Esophagus (tissue), 2 donors: ENCODE results near the gene EIF2S2. TPM values are rescaled to one million over a fixed set of nuclear protein-coding genes. Genes with fewer than 3 reads are reported as not detected.

ENCODE experiments used
- H3K27ac ChIP-seq, 2 donors: one replicate each; pipeline ENCODE4 v1.5.1; 2013; ENCODE audit warnings: low read depth in 2 of 2, mild to moderate bottlenecking in 2 of 2, inconsistent platforms in 1 of 2, low read length in 1 of 2, moderate library complexity in 1 of 2
- H3K27me3 ChIP-seq, 2 donors: one replicate each; pipeline ENCODE4 v1.6.1; 2013; ENCODE audit warnings: low read length in 2 of 2, control low read depth in 1 of 2, mild to moderate bottlenecking in 1 of 2; ENCODE audit not compliant: insufficient read depth in 2 of 2, control insufficient read depth in 1 of 2
- H3K36me3 ChIP-seq, 2 donors: one replicate each; pipeline ENCODE4 v1.6.1; 2013; ENCODE audit warnings: low read length in 1 of 2; ENCODE audit not compliant: control insufficient read depth in 2 of 2, insufficient read depth in 2 of 2
- H3K4me1 ChIP-seq, 2 donors: one replicate each; pipeline ENCODE4 v1.6.1; 2013; ENCODE audit warnings: low read length in 1 of 2; ENCODE audit not compliant: control insufficient read depth in 2 of 2, insufficient read depth in 2 of 2
- H3K4me3 ChIP-seq, 2 donors: one replicate each; pipeline ENCODE4 v1.5.1; 2013; ENCODE audit warnings: low read length in 2 of 2, mild to moderate bottlenecking in 2 of 2, low read depth in 1 of 2, moderate library complexity in 1 of 2
- H3K9me3 ChIP-seq, 2 donors: one replicate each; pipeline ENCODE4 v1.6.1; 2013; ENCODE audit warnings: mild to moderate bottlenecking in 2 of 2, low read depth in 1 of 2, low read length in 1 of 2, moderate library complexity in 1 of 2; ENCODE audit not compliant: control insufficient read depth in 2 of 2, insufficient read depth in 1 of 2
- WGBS, 2 donors: extraction: QIAGEN DNeasy Blood & Tissue Kit; methylation state at CpG; one replicate each; pipeline ENCODE4 v1.1.7; 2013; 5-methylcytosine and 5-hydroxymethylcytosine counted together
- polyA plus RNA-seq, 2 donors: library from polyadenylated mRNA; stranded (reverse); fragments of 200-250 nt; gene quantifications; one replicate each; pipeline ENCODE4 v1.2.3, GENCODE V29; 2013
- donor health status: healthy with polysubstance abuse.
- donor health status: Bipolar disorder and iron deficiency.

The EIF2S2 gene
- polyA plus RNA-seq, 2 donors = 25.7 to 62.3 TPM

DNA sequence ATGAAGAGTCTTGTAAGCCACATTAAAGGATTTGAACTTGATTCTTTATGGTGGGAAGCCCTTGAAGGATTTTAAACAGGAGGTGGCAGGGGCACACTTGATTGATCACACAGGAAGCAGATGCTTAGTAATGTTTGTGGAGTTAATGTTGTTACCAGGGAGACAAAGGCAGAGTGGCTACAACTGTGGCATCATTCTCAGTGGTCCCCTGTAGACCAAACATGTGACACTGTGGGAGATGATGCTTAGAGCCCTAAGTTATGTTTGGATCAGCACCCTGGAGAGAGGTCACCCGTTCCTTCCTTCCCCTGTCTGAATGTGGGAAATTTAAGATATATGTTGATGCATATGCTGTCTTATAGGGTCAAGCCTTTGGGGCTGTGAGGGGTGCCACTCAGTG lies 53.2 kb downstream of the EIF2S2 start:
- no peaks in the 10 kb centered on the region for H3K9me3 ChIP-seq
- H3K36me3 ChIP-seq = no peaks in the 10 kb centered on the region
- H3K4me3 ChIP-seq = no peak overlapping the region
- no peaks in the 10 kb centered on the region for H3K4me1 ChIP-seq
- no peak overlapping the region for H3K27ac ChIP-seq
- 35 to 56% methylated on average over 1 of the region's 1 CpG for WGBS, 2 donors
- no peaks in the 10 kb centered on the region for H3K27me3 ChIP-seq

DNA sequence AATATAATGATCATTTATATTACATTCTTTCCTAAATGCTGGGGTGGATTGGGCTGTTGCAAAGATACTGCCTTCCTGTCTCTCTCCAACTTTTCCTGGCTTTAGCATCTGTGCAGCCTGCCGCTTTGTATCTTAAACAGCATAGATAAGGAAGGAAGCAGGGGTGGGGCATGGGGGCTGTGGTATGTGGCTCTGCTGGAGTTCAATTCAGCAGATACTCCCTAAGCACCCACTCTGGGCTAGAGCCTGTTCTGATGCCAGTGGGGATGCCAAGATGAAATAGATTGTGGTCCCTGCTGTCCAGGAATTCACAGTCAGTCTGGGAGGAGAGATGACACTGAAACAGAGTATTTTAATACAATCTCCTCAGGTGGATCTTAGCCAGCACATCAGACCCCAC lies 56.8 kb downstream of the EIF2S2 start:
- Histone ChIP-seq H3K27ac (no peak overlapping the region), H3K9me3 (no peaks in the 10 kb centered on the region), H3K27me3 (no peaks in the 10 kb centered on the region), H3K4me1 (peaks cover 0 to 2% of the 10 kb centered on the region in 2 donors), H3K4me3 (no peak overlapping the region), H3K36me3 (no peaks in the 10 kb centered on the region)
- 50 to 81% methylated on average over 1 of the region's 1 CpG for WGBS, 2 donors

DNA sequence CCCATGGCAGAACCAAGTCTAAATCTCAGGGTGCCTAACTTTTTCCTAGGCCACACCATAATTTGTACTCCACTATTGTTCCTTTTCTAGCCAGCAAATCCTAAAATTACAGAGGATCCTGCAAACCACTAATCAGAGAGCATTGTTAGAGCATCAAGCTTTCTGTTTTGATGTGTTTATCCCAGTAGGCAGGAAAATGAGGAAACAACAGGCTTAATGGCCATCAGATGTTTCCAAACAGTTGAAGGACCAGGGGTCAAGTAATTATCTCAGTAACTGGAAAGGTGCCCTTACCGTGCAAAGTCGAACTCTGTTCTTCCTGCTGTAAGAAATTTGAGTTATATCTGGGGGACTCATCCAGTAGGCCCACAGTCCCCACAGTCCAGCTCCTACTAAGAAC lies 59.6 kb downstream of the EIF2S2 start:
- H3K27ac ChIP-seq = no peak overlapping the region
- H3K27me3 ChIP-seq = no peaks in the 10 kb centered on the region
- no peaks in the 10 kb centered on the region for H3K36me3 ChIP-seq
- H3K4me3 ChIP-seq = no peak overlapping the region
- H3K9me3 ChIP-seq = no peaks in the 10 kb centered on the region
- peaks cover 0 to 2% of the 10 kb centered on the region in 2 donors for H3K4me1 ChIP-seq
- WGBS, 2 donors = 47 to 63% methylated on average over 2 of the region's 2 CpGs

DNA sequence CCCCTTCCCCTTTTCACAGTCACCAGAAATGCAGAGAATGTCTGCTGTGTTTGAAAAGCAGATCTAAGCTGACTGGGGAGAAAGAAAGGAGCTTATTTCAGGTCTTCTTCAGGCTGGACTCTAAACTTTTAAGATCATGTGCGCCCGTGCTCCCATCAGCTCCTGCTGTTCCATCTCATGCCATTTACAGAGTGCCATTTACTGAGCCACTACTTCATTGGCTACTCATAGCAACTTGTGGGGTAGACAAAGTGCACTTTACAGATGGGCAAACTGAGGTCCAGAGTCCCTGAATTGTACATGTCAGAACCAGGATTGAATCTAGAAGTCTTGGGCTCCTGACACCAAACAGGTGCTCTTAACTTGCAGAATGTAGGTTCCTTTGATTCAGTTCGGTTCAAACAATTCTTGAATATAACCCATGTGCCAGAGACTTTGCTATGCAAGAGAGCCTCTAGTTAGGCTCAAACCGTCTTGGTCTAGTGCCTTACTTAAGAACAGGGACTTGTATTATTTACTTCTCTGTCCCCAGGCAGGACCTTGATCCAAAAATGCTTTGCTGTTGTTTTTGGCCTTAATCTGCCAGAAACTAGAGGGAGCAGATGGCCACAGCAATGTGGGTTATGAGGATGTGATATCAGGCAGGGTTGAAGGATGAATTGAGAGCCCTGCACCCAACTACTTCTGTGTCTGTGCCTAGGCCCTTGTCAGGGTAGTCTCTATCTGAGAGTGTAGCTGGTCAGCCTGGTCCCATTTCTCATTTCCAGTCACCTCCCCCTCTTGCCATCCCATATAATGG lies 61.9 kb downstream of the EIF2S2 start:
- H3K4me1 ChIP-seq = peaks cover 0 to 2% of the 10 kb centered on the region in 2 donors
- H3K27me3 ChIP-seq = no peaks in the 10 kb centered on the region
- 78 to 81% methylated on average over 4 of the region's 4 CpGs for WGBS, 2 donors
- no peaks in the 10 kb centered on the region for H3K36me3 ChIP-seq
- no peaks in the 10 kb centered on the region for H3K9me3 ChIP-seq
- no peak overlapping the region for H3K27ac ChIP-seq
- H3K4me3 ChIP-seq = no peak overlapping the region

DNA sequence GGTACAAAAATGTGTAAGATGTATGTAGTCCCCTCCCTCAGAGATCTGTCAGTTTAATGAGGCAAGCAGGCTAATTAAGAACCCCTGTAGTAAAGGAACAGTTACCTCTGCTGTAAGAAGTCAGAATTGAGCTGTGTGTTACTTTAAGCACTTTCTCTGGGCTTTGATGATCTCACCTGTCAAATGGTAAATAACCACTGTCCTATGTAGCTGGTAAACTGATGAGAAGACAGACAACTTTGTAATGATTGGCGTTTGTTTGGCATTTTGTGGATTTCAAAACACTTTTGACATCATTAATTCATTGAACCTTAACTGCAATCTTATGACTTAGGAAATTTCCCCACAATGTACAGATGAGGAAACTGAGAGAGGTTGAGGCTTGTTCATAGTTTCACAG lies 62.7 kb downstream of the EIF2S2 start:
- 88 to 89% methylated on average over 1 of the region's 1 CpG for WGBS, 2 donors
- Histone ChIP-seq H3K9me3 (no peaks in the 10 kb centered on the region), H3K4me1 (peaks cover 0 to 2% of the 10 kb centered on the region in 2 donors), H3K36me3 (no peaks in the 10 kb centered on the region), H3K27me3 (no peaks in the 10 kb centered on the region), H3K27ac (no peak overlapping the region), H3K4me3 (no peak overlapping the region)

DNA sequence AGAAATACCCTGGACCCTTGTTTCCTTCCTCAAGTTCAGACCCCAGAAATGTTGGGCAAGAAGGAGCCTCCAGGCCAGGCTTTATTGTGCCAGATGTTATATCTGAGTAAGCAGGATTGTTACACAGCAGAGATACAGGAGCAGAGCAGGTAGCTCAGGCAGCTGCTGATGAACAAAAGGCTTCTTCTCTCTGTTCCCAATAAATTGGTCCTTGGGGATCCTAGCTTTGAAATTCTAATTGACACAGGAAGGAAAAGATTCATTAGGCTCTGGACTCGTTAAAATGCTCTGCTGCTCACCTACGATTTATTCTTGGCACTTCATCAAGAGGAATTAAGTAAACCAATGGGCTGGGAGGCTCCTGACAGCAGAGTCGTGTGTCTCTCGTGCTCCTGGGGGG lies 64.1 kb downstream of the EIF2S2 start:
- Histone ChIP-seq H3K9me3 (no peaks in the 10 kb centered on the region), H3K36me3 (no peaks in the 10 kb centered on the region), H3K4me1 (peaks cover 0 to 2% of the 10 kb centered on the region in 2 donors), H3K4me3 (no peak overlapping the region), H3K27ac (no peak overlapping the region), H3K27me3 (no peaks in the 10 kb centered on the region)
- WGBS, 2 donors = 65 to 69% methylated on average over 4 of the region's 4 CpGs

DNA sequence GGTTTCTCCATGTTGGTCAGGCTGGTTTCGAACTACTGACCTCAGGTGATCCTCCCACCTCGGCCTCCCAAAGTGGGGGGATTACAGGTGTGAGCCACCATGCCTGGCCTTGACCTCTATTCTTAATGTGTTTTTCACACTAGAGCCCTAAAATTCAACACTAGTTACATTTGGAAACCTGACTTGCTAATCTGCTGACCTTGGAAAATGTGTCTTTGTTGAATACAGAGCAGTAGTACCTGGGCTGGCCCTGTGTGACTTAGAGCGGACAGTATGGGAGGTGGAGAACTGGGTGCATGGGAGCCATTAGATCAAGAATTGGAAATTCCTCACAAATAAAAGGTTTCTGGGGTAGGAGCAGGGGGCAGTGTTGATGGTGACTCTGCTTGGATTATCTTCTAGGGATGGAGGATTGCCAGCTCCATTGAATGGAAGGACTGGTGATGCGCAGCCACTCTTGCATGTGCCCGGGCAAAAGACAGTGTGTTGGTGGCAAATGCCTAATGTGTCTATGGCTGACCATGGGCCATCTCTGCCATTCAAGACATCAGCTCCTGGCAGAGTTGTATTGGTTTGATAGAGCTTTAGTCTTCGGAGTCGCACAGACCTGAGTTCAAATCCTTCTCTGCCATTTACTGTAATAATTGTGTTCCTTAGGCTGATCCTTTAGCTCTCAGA lies 64.9 kb downstream of the EIF2S2 start:
- Histone ChIP-seq H3K4me1 (peaks cover 0 to 2% of the 10 kb centered on the region in 2 donors), H3K4me3 (no peak overlapping the region), H3K9me3 (no peaks in the 10 kb centered on the region), H3K27me3 (no peaks in the 10 kb centered on the region), H3K27ac (no peak overlapping the region), H3K36me3 (no peaks in the 10 kb centered on the region)
- 95 to 98% methylated on average over 7 of the region's 7 CpGs for WGBS, 2 donors

DNA sequence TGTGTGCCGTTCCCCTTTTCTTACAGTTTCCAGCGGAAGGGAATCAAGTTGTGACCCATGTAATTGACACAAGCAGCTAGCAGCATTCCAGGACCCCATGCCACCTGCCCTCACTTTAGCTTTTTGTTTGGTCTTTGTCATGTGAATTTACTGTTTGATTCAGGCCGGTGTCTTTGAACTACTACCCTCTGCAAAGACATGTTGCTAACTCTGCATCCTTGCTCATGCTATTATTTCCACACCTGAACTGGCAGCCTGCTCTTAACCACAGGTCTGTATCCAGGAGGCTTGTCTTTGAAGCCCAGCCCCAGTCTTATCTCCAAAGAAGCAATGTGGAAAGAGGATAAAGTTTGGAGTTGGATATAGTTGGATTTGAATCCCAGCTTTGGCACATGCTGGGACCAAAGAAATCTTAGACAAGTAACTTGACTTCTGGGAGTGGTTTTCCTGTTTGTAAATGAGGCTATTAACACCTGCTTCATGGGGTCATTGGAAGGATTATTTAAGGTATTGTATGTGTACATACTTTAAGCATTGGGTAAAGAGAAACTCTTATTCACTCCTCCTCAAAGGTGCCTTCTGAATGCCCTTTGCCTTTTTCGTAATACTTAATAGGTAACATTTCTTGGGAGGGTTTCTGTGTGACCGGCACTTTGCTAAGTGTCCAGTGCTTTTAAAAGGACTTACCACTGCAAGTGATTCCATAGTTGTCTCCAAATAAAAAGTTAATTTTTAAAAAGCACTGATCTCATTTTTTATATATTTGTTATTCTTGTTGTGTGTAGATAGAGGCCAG lies 65.9 kb downstream of the EIF2S2 start:
- Histone ChIP-seq H3K9me3 (no peaks in the 10 kb centered on the region), H3K36me3 (peaks cover 0 to 2% of the 10 kb centered on the region in 2 donors), H3K4me1 (peaks cover 2% of the 10 kb centered on the region in 2 donors), H3K4me3 (no peak overlapping the region), H3K27me3 (no peaks in the 10 kb centered on the region), H3K27ac (no peak overlapping the region)
- 83 to 86% methylated on average over 5 of the region's 5 CpGs for WGBS, 2 donors

DNA sequence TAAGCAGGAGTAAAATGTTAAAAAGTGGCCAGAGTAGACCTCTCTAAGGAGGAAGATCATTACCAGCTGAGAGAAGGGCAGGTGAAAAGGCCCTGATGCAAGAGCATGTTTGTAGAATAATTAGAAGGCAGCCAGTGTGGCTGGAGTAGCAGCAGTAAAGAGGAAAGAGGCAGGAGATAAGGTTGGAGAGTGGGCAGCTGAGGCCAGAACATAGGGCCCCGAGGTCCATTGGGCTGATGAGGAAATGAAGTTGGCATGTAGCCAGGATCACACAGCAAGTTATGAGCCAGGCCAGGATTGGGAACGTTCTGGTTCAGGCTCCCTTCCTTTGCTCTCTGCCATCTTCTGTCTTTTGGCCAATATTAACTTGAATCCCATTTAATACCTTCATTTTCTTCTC lies 66.7 kb downstream of the EIF2S2 start:
- Histone ChIP-seq H3K9me3 (no peaks in the 10 kb centered on the region), H3K36me3 (peaks cover 0 to 2% of the 10 kb centered on the region in 2 donors), H3K27me3 (no peaks in the 10 kb centered on the region), H3K4me1 (peaks cover 2% of the 10 kb centered on the region in 2 donors), H3K27ac (no peak overlapping the region), H3K4me3 (no peak overlapping the region)
- WGBS, 2 donors = 0 to 16% methylated on average over 2 of the region's 2 CpGs
